ENCODE measurements around the gene KREMEN1.
"Not testable (repeated sequence)": the region's sequence is repeated elsewhere in the genome, so short reads cannot be mapped to it uniquely, and the experiment has no call there.

Gene KREMEN1

DNA sequence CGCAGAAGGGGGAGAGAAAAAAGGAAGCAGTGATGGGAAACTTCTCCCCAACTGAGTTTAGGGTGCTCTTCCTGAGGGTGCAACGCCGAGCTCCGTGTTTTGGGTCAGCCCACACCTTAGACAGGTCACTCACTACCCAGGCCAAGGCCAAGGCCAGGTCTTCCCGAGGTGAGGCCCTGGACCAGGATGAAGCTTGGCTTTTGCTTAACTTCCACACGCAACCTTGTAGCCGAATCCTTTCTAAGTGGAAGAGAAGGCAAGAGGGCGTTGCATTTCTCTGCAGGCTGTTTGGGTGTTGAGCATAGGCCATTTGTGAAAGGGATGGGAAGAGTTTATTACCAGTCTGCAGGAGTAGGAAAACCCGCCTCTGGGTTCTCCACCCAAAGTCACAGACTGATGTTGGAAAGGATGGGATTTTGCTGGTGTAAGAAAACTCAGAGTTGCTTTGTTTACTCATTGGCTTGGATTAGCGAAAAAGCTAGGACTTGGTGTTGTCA is 1.5 kb downstream of the KREMEN1 start:
- no peak for DNase-seq (ENCODE audit: extremely low read depth in 1 of 2, low read depth in 1 of 2)

DNA sequence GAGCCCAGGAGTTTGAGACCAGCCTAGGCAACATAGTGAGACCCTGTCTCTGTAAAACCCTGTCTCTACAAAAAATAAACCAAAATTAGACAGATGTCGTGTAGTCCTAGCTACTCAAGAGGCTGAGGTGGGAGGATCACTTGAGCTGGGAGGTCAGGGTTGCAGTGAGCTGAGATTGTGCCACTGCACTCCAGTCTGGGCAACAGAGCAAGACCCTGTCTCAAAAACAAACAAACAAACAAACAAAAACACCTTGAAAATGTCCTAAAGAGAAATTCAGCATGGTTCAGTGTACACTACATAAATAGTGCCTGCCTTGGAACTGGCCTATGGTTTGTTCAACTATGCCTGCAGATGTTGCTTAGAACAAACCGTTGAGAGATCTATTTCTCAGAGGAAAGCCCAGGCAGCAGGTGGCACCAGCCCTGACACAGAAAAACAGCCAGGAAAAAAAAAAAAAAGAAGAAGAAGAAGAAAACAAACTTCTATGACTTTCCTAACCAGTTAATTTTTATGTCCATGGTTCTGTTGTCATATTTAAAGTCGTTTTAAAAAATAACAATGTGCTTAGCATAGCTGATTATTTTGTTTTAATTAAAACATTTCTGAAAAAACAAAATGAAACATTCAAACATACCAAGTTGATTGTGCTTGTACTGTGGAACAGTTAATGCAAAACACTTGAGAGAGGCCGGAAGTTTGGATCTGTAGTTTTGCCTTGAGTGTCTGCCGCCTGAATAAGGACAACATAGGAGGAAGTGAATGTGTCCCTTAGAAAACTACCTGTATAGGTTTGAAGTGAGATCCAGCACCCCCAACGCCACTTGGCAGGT is 5.4 kb downstream of the KREMEN1 start:
- no peak for DNase-seq (ENCODE audit: extremely low read depth in 1 of 2, low read depth in 1 of 2)

DNA sequence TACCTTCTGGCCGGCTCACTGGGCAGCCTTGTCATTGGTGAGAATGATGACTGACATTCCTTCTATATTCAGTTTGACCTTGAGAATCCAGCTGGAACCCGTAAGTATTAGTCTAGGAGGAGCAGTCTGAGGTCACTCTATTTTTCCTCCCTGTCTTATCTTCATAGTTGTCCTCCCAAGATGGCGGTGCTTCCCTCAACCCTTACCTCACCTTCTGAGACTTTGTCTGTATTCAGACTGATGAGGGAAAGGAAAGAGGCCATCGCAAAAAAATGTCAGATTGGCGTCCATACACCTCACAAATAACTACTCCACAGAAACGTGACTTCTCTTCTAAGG is 6.0 kb downstream of the KREMEN1 start:
- DNase-seq (ENCODE audit: extremely low read depth in 1 of 2, low read depth in 1 of 2): no peak

DNA sequence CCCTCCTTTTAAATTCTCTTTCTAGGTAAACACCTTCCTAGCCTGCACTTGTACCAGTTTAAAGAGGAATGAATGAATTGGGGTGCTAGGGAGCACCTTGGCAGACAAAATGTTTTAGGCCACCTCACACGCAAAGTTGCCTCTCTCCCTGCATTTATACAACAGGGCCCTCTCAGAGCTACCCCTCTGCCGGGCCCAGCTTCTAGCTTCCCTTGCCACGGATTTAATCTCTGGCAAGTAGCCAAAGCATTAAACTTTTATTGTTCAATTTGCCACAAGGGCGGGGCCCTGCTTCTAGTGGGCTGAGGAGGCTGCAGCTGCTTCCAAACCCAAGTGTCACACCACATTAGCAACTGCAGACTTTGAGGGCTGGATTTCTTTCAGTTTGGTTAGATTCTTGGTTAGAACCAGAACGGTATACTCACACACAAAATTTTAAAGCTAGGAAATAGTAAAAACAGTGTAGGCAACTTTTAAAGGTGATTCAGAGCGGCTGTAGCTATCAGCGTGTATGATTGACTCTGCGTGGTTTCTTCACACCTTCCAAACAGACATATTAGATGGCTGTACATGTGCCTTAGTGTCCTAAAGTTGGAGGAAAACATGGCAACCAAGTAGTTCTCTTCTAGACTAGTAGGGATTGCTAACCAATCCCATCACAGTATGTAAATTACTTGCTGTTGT is 6.5 kb downstream of the KREMEN1 start:
- DNase-seq (ENCODE audit: extremely low read depth in 1 of 2, low read depth in 1 of 2): no peak

DNA sequence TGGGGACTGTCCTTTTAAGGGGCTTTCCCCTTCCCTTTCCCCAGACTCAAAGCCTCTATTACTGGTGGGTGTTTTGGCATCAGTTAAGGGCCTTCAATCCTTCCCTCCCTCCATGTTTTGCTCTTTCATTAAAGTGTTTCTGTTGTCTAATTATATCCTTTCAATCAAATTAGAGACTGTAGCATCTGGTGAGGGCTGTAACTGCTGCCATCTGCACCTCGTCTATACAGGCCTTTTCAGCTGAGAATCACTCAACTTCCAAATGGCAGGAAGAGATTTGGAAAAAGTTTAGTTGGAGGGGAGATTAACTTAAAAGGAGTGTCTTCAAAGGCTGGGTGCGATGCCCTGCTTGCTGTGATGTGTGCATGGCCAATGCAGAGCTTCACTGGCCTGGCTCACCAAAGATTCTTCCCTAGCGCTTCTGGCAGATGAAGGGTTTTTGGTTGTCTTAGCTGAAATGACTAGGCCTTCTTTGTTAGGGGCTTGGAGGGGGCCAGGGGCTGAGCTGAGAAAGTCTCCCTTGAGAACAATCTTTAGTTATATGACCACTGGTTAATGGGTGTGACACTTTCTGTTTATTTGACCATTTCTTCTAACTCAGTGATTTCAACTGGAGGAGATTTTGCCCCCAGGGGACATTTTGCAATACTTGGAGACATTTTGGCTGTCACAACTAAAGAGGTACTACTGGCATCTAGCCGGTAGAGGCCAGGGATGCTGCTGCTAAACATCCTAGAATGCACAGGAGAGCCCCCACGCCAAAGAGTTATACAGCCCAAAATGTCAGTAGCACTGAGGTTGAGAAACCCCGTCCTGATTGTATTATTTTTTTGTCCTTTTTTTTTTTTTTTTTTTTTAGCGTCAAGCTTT is 7.5 kb downstream of the KREMEN1 start:
- DNase-seq (ENCODE audit: extremely low read depth in 1 of 2, low read depth in 1 of 2): no peak

DNA sequence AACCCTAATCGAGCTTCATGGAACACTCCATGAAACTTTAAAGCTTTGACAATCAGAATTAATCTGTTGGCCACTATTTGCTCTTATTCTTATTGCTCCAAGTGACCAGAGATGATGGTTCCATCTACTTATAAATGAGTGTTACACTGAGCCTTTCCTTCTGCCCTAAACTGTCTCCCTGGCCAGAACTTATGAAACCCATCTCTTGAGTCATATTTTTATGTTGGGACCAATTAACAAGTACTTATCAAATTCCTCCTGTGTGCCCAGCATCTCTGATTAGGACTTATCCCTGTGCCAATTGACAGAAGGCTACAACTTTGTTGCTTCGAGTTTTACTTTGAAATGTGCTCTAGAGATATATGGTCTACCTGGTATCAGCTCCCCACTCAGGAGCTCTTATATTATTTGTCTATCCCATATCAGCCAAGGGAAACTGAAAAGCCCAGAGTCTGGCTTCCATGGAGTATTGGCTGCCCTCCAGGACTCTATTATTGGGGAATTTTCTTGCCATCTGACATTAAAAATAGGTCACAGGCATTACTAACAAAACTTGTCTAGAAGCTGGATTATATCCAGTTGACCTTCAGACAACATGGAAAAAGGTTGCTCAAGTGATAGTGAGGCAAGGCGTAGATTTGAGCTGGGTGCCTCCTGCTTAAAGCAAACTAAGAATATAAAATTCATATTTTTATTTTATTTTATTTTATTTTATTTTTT is 8.8 kb downstream of the KREMEN1 start:
- DNase-seq (ENCODE audit: extremely low read depth in 1 of 2, low read depth in 1 of 2): no peak

DNA sequence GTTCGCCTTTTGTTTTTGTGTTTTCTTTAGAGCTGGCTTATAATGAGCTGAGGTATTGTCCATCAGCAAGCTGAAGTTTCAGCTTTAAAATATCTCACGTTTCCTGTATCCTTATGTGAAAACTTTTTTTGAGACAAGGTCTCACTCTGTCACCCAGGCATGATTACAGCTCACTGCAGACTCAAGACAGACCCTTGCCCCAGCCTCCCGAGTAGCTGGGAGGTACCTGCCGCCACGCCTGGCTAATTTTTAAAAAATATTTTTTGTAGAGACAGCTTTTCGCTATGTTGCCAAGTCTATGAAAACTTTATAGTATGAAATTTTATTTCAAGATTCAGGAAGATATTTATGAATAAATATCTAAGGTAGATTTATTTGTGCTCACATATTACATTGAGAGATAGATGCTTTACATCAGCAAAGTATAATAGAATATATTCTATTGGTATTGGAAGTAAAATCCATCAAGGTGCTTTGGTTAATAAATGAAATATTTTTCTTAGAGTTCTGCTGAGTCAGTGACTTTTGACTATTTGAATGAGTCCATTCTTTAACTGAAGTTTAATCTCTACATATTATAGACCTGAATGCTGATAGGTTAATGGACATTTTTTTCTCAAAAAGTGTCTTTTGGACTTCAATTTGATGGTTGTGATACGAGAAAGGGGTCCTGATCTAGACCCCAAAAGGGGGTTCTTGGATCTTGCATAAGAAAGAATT is 10.2 kb downstream of the KREMEN1 start:
- no peak for DNase-seq (ENCODE audit: extremely low read depth in 1 of 2, low read depth in 1 of 2)

DNA sequence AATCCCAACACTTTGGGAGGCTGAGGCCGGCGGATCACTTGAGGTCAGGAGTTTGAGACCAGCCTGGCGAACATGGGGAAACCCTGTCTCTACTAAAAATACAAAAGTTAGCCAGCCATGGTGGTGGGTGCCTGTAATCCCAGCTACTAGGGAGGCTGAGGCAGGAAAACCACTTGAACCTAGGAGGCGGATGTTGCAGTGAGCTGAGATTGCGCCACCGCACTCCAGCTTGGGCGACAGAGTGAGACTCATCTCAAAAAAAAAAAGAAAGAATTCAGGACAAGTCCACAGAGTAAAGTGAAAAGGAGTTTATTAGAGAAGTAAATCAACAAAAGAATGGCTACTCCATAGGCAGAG is 10.7 kb downstream of the KREMEN1 start:
- DNase-seq (ENCODE audit: extremely low read depth in 1 of 2, low read depth in 1 of 2): not testable (repeated sequence)

DNA sequence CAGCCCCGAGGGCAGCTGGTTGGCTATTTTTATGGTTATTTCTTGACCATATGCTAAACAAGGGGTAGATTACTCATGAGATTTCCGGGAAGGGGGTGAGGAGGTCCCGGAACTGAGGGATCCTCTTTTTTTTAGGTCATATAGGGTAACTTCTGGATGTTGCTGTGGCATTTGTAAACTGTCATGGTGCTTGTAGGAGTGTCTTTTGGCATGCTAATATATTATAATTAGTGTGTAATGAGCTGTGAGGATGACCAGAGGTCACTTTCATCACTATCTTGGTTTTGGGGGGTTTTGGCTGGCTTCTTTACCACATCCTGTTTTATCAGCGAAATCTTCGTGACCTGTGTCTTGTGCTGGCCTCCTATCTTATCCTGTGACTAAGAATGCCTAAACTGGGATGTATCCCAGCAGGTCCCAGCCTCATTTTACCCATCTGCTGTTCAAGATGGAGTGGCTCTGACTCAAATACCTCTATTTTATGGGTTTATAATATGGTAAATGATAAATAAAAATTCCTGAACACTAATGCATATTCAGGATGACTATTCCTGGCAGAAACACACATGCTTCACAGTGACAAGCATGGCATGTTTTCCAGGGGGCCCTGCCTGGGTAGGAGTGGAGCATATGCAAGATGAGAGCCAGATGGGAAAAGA is 11.2 kb downstream of the KREMEN1 start:
- no peak for DNase-seq (ENCODE audit: extremely low read depth in 1 of 2, low read depth in 1 of 2)

DNA sequence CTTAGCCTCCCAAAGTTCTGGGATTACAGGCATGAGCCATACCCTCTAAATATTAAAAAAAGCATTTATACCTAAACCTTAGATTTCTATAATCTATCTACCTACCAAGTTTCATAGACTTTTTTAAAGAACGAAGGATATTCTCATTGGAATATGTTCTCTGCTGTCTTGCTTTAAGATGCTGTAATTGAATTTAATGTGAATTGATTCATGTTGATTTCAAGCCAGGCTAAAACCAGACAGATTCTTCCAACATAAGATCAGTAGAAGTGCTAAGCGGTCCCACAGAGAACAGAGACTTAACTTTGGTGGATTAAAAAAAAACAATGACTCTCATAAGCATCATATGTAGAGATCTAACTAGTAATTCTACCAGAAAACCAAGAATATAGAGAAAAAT is 14.2 kb downstream of the KREMEN1 start:
- no peak for DNase-seq (ENCODE audit: extremely low read depth in 1 of 2, low read depth in 1 of 2)

DNA sequence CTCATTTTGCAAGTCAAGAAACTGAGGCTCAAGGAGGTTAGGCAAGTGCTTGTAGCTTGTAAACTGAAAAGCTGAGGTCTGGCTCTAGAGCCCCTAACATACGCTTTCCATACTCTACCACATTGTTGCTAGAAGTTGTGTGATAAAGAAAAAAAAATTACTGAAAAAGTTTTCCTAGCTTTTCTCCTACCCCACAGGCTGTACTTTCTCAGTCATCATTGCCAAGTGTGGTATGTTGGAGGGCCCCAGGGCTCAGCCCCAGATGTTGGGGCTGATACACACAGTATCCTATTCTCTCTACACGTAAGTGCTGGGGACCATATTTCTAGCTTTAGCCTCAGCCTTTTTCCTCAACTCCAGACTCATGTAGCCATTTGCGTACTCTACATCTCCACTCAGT is 16.0 kb downstream of the KREMEN1 start:
- no peak for DNase-seq (ENCODE audit: extremely low read depth in 1 of 2, low read depth in 1 of 2)

DNA sequence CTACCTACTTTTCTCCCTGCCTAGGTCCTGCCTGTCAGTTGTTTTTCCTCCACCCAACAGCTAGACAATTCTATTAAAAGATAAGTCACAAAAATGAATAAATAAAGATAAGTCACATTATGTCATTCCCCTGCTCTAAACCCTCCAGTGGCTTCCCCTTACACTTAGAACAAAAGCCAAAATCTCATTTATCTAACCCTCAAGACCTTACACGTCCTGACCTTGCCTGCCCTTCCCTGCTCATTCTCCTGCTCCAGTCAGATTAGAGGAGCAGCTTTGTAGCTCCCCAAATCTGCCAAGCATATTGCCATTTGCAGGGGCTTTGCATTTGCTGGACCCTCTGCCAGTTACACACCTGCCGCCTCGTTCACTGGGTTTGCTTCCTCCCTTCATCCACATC is 16.7 kb downstream of the KREMEN1 start:
- DNase-seq (ENCODE audit: extremely low read depth in 1 of 2, low read depth in 1 of 2): no peak

DNA sequence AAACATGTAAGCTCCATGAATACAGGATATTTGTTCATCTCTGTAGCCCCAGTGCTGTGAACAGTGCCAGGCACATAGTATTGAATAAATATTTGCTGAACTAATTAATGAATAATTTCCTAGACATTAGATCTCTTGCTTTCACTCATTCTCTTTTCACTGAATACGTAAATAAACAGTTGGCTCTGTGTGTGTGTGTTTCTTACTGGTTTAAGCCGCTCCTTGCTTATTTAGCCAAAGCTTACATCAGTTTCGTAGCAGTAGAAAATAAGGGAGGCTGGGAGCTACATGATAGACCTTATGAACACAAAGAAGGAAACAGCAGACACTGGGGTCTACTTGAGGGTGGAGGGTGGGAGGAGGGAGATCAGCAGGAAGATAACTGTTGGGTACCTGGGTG is 17.2 kb downstream of the KREMEN1 start:
- DNase-seq (ENCODE audit: extremely low read depth in 1 of 2, low read depth in 1 of 2): no peak

DNA sequence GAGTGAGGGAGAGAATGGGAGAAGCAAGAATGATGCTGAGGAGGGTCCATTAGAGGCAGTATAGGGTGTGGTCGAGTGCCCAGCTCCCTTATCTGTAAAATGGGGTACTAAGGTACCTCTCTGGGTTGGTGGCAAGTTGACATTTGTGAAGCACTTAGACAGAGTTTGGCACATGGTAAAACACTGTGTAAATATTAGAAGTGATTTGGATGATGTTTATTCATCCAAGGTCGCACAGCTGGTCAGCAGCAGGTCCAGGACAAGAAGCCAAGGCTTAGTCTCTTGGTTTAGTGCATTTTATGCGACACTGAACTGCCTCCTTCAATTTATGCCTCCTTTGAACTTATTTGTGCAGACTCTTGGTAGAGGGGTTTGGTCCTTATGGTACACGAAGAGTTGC is 19.4 kb downstream of the KREMEN1 start:
- no peak for DNase-seq (ENCODE audit: extremely low read depth in 1 of 2, low read depth in 1 of 2)

DNA sequence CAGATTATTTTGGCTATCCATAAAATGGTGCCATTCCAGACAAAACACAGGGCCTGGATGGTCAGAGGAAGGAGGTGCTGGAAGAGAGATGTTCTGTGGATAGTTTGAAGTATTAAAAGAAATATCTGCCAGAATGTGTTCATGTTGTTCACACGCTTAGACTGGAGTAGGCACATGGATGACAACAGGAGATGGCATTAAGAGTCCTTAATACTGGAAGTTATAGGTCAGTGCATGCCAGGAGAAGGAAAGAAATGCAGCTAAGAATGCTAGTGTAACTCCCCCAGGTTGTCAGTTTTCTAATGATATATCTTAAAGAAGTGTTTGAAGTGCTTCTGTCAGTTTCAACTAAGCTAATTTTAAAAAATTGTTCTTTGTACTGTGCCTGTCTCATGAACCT is 20.2 kb downstream of the KREMEN1 start:
- no peak for DNase-seq (ENCODE audit: extremely low read depth in 1 of 2, low read depth in 1 of 2)

DNA sequence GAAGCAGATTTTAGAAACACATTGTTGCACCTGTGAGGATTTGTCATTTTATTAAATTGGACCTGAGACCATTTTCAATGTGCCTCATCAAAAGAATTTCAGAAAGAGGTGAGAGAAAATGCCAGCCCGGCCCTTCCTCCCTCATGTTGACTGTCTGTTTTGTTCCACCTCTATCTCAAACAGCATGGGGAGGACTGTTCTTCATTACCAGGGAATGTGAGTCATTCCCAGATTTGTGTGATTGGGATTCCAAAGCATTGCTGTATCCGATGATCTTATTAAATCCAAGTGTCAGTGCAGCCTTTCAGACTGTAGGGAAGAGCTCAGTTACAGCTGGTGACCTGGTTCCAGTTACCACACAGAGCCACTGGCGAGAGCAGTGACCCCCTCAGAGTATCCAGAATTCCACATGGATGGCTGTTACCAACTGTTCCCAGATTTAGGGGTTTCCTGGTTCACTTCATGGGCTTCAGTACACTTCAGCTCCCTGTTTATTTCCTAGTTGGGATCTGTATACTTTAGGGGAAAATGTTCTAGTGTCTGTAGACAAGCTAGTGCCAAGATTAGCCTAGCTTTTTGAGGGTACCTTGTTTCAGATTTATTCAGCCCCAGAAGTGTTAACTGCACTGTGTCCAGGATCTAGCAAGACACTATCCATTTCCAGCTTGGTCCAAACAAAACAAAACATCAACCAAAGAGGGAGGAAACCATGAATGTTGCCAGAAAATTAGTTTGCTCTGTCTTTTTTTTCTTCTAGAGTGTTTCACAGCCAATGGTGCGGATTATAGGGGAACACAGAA is 20.9 kb downstream of the KREMEN1 start:
- DNase-seq (ENCODE audit: extremely low read depth in 1 of 2, low read depth in 1 of 2): no peak

DNA sequence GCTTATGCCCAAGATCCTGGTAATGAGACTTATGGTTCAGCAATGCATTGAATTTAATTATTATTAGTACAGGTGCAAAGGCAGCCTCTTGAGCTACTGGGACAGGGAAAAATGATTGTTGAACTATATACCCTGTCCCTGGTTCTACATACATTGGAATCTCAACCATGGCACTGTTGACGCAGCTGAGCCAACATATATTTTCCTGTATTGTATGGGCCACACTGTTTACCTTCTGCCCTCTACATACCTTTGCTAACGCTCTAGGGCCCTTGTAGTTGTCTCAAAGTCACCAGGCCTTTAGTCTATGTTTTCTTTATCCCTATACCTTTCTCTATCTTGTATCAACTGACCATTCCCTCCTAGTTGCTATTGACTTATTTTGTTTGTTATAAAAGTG is 22.6 kb downstream of the KREMEN1 start:
- DNase-seq (ENCODE audit: extremely low read depth in 1 of 2, low read depth in 1 of 2): no peak

DNA sequence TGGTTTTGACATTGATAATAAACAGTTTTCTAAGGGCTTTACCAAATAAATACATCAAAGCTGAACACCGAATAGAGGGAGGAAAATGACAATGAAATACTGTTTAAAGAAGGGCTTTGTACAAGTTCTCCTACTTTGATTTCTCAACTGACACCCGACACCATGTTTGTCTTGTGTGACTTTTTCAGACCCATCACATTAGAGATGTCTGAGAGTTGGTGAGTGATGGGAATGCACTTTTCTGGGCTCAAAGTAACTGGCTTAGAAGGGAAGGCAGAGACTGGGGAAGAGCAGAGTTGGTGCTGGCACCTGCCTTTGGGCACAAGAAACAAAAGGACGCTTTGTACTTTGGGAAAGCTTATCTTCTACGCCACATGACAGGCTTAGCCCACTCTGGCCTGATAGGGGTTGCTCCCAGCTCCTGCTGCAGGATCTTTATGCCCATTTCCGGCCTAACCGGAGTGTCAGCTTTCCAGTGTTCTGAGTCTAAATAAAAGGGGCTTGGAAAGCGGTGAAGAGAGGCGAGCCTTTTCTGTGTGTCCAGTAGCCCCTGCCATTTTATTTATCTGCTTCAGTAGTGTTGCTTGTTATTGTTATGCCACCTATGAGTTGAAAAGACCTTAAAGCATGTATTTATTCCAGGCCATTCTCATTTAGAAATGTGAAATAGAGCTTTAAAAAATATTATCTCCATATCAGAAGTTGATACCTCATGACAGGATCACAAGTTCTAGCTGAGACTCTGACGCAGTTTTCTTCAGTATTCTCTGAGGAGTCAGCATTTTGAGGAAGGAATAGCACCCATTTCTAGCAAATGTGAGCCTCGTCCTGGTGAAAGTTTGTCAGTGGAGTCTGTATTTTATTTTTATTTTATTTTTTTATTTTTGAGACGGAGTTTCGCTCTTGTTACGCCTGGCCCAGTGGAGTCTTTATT is 24.2 kb downstream of the KREMEN1 start:
- no peak for DNase-seq (ENCODE audit: extremely low read depth in 1 of 2, low read depth in 1 of 2)
